GM18951 (cell line): ENCODE data around the gene RNF144B.
"Not testable (repeated sequence)": the region's sequence is repeated elsewhere in the genome, so short reads cannot be mapped to it uniquely, and the experiment has no call there.

Experiments used
- POLR2A ChIP-seq: IDR thresholded peaks from 4 replicates; pipeline ENCODE4 v1.6.1; 2011; ENCODE audit warnings: mild to moderate bottlenecking; ENCODE audit not compliant: insufficient read length, insufficient read depth; ENCODE audit errors: extremely low read depth
- in situ Hi-C: fragments of 300-500 bp; cut with MboI; formaldehyde crosslinking; loops from one replicate; pipeline ENCODE4 v1.12.0; 2022; ENCODE audit warnings: low sequenced_read_pairs, mixed read lengths, inconsistent platforms; ENCODE audit not compliant: unreplicated experiment

The RNF144B gene

DNA sequence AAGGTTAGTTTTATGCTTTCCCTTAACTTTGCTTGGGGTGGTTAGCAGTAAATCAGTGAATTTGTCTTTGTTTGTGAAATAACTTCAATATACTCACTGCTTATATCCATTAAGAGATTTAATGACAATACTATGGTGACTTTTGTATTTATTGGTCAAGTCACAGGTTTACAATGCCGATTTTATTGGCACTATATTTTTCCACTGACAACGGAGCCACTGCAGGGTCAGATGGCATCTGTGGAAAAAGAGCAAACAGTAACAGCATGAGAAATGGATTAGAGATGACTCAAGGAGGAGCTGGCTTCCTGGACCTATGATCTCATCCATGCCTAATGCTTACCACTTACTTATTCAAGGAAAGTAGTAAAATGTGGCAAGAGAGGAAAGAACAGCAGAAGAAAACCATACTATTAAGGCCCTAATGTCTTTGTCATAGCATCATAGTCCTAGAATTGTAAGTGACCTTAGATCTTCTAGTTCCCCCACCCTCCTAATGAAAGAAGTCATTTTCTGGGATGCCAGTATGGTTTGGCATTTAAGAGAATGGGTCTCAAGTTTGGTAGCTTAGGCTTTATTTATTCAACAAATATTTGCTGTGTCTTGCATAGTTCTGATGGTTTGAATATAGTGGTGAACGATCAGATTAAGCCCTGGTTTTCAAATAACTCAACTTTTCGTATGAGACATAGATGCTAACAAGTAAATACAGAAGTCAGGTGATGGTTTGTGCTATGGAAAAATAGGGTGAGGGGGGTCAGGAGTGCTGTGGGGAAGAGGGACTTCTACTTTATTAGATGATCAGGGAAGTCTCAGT lies 18.5 kb downstream of the RNF144B start:
- TF ChIP-seq POLR2A = no peak
- in situ Hi-C loops = no loop called here

- TF ChIP-seq POLR2A = no peak
- in situ Hi-C loops = no loop called here
These were observed 20.0 kb downstream of the RNF144B start for GRCh38 chr6:18406955-18407749.

DNA sequence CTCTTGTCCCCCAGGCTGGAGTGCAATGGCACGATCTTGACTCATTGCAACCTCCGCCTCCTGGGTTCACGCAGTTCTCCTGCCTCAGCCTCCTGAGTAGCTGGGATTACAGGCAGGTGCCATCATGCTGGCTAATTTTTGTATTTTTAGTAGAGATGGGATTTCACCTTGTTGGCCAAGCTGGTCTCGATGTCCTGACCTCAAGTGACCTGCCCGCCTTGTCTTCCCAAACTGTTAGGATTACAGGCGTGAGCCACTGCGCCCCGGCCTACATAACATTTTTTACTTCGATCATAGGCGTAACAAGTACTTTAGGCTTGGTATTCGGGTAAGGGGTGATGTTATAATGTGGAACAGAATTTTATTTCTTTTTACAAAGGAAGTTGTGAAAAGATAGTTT lies 22.5 kb downstream of the RNF144B start:
- in situ Hi-C loops = not testable (repeated sequence)

- in situ Hi-C loops = no loop called here
- TF ChIP-seq POLR2A = no peak
These were observed 23.3 kb downstream of the RNF144B start for GRCh38 chr6:18410412-18410811.

DNA sequence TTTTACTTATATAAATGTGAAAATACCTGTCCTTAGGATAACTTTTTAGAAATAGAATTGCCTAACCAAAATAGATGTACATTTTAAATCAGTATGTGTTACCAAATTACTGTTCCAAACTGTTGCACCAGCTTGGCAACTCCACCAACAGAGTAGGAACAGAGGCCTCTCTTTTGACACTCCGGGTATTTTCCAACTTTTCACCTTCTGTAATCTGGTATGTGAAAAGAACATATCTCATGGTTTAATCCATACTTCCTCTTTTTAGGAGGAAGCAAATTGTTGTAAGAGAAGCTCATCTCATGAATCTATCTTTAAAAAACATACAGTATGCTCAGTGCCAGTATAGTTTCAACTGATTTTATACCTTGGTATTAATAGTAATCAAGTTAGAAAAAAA lies 24.9 kb downstream of the RNF144B start:
- in situ Hi-C loops = no loop called here
- no peak for TF ChIP-seq POLR2A

- in situ Hi-C loops = no loop called here
- TF ChIP-seq POLR2A = no peak
These were observed 25.5 kb downstream of the RNF144B start for GRCh38 chr6:18412644-18413043.

DNA sequence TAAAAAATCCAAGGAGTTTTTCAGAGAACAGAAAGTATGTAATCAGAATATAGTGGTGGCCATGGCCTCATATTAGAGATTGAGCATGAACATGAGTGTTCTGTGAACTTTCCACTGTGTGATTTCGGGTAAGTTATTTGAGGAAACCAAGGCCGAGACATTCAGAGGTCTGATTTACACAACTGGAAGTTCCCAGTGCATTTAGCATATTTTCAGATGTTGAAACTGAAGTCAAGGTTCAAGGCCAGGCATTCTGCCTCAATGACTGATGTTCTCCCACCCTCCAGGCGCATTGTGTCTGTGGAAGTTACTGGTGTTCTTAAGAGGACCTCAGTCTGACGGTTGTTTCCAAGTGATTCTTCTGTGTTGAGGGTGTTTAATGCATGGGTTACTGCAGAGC lies 26.2 kb downstream of the RNF144B start:
- no peak for TF ChIP-seq POLR2A
- in situ Hi-C loops = no loop called here

GRCh38 chr6:18414116-18414515 lies 27.0 kb downstream of the RNF144B start:
- TF ChIP-seq POLR2A = no peak
- in situ Hi-C loops = no loop called here

GRCh38 chr6:18415207-18415606 lies 28.1 kb downstream of the RNF144B start:
- no peak for TF ChIP-seq POLR2A
- in situ Hi-C loops = no loop called here

DNA sequence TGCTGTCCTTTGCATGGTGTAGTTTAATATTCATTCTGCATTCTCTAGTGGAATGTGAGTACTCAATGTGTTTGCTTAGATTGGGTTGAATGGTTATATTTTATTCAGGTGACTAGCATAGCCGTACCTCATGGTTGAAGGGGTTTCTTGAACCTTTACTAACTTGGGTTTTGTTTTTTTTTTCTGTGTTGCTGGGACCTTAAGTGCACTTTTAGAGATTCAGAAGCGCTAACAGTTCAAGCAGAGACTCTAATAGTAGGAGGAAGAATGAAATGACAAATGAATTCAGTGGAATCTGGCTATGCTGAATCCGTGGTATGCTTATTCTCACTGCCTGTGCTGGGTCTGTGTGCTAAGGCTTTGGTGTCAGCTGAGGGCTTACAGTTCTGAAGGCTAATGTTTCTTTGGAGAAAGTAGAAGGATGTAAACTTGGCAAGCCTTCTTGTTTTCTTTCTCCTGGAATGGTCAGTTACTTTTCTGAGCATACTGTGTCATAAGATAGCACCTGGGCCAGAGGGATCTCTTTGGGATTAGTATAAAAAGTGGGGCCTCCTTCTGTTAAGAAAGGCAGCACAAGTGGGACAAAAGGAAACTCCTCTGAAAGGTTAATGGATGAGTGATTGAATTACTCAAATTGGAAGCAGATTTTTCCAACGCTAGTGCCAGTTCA lies 28.7 kb downstream of the RNF144B start:
- in situ Hi-C loops = no loop called here

DNA sequence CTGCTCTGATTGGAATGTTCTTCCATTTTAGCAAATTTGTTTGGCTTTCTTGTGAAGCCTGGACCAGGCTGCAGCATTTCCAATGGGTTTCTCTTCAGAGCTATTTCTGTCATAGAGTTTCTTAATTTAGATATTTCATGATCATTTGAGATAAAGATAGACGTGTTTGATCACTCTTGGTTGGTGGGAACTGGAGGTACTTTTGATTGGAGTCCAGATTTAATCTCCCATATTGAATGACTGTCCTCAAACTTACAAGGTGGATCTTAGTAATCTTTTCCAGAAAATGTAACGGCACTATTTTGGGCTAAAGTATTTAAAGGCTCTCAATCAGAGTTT lies 29.2 kb downstream of the RNF144B start:
- in situ Hi-C loops = no loop called here
- TF ChIP-seq POLR2A = no peak

More for the DNA sequence above, 28.7 kb downstream of the RNF144B start:
- TF ChIP-seq POLR2A = no peak

DNA sequence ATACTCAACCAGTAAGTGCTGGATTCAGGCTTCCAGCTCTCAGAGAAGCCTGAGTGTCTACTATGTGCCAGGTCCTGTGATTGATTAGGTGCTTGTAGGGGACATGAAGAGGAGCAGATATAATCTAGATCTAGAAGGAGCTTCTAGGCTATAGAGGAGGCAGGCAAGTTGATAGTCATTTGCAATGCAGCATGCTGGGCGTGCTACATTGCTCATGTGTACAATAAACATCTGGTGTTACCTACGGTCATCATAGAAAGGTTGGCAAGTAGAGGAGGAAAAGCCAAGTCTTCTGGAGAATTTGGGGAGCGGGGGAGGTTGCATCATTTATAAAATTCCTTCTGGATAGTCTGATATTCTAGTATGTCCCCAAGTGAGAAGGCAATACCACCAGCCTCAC lies 33.2 kb downstream of the RNF144B start:
- TF ChIP-seq POLR2A = no peak
- in situ Hi-C loops = no loop called here

DNA sequence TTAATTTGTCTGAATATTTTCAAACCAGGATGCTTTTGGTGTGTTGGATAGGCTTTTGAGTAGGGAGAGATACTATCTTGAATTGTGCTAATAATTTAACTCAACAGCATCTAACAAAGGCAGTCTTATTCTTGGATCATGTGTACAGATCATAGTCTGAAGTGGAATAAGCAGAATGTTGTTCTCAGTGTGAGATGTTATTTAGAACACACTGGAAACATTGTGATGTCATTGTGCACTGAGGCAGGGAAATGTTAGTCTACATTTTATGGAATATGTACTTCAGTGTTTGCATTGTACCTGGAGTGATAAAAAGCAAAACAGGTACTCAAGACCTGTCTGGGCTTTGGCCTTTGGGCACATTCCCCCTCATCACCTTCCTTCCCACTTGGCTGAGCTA lies 35.0 kb downstream of the RNF144B start:
- in situ Hi-C loops = no loop called here
- no peak for TF ChIP-seq POLR2A

DNA sequence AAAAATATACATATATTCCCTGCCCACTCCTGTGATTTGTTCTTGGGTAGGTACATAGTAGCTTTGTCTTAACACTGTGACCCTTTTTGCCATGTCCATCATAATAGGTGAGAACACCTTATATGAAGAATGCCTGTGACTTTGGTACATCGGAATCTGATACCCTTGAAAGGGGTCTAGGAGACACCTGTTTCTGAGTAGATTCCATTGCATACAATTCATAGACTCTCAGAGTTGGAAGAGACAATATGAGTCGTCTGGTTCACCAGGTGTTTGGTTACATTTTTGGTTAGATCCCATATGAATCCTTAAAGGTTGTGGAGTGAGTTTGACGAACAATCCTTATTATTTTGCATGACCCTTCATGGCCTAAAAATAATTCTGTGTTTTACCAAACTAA lies 36.3 kb downstream of the RNF144B start:
- in situ Hi-C loops = no loop called here
- no peak for TF ChIP-seq POLR2A
